HFF-Myc (cell line): ENCODE measurements around the gene TRAF3.
"Not testable (repeated sequence)": the region's sequence is repeated elsewhere in the genome, so short reads cannot be mapped to it uniquely, and the experiment has no call there.

Experiments
- DNase-seq: peaks from one replicate; pipeline ENCODE4 v3.0.0-alpha.2; 2011; ENCODE audit warnings: low read depth; ENCODE audit errors: extremely low read depth
- H3K4me3 ChIP-seq: replicated peaks from 2 replicates; pipeline ENCODE4 v1.5.1; 2011; ENCODE audit warnings: low read depth, mild to moderate bottlenecking, control low read depth, low read length
- CTCF ChIP-seq: IDR thresholded peaks from 2 replicates; pipeline ENCODE4 v1.5.1; 2012; ENCODE audit warnings: mild to moderate bottlenecking, low read depth, low read length, control low read depth; ENCODE audit errors: missing control alignments

The TRAF3 gene

GRCh38 chr14:102892651-102893050, 115.4 kb downstream of the TRAF3 start:
- H3K4me3 ChIP-seq, result no peak overlapping the region
- no peak for TF ChIP-seq CTCF
- DNase-seq, result no peak

GRCh38 chr14:102893452-102893851, 116.2 kb downstream of the TRAF3 start:
- peak; percentile 41 for DNase-seq
- TF ChIP-seq CTCF, result no peak
- no peak overlapping the region for H3K4me3 ChIP-seq

GRCh38 chr14:102896735-102897134, 119.5 kb downstream of the TRAF3 start:
- not testable (repeated sequence) for H3K4me3 ChIP-seq

GRCh38 chr14:102897299-102898027, 120.2 kb downstream of the TRAF3 start:
- TF ChIP-seq CTCF, result no peak
- H3K4me3 ChIP-seq, result no peak overlapping the region
- no peak for DNase-seq

More at GRCh38 chr14:102896735-102897134, 119.5 kb downstream of the TRAF3 start:
- DNase-seq, result not testable (repeated sequence)

GRCh38 chr14:102898298-102898697, 121.0 kb downstream of the TRAF3 start:
- H3K4me3 ChIP-seq, result no peak overlapping the region
- TF ChIP-seq CTCF, result no peak

GRCh38 chr14:102898776-102899515, 121.7 kb downstream of the TRAF3 start:
- no peak for TF ChIP-seq CTCF
- H3K4me3 ChIP-seq, result no peak overlapping the region
- no peak for DNase-seq

More at GRCh38 chr14:102898298-102898697, 121.0 kb downstream of the TRAF3 start:
- no peak for DNase-seq

- no peak for TF ChIP-seq CTCF
- no peak overlapping the region for H3K4me3 ChIP-seq
These were observed 122.3 kb downstream of the TRAF3 start for GRCh38 chr14:102899516-102899900.

More at GRCh38 chr14:102899516-102899900, 122.3 kb downstream of the TRAF3 start:
- DNase-seq, result no peak
